Transverse colon (tissue), 4 donors: ENCODE data around the gene HECA. TPM values are rescaled to one million over a fixed set of nuclear protein-coding genes. Genes with fewer than 3 reads are reported as not detected.
A peak's percentile ranks its signal among the peaks of the same experiment; 100 is the strongest.

Source experiments
- DNase-seq: peaks from one replicate; pipeline ENCODE4 v3.0.0-alpha.2; 2019
- H3K27ac ChIP-seq, 4 donors: fragments of 200-600 bp; sonication (generic); 2 replicates each; pipeline ENCODE4 v1.5.1; 2016 to 2018; ENCODE audit warnings: inconsistent platforms in 4 of 4
- H3K27me3 ChIP-seq: fragments of 200-600 bp; sonication (generic); 2 replicates; pipeline ENCODE4 v1.5.1; 2017; ENCODE audit warnings: inconsistent platforms
- H3K36me3 ChIP-seq, 4 donors: fragments of 200-600 bp; sonication (generic); 2 replicates each; pipeline ENCODE4 v1.5.1; 2017 to 2019; ENCODE audit warnings: inconsistent platforms in 4 of 4
- H3K4me1 ChIP-seq, 4 donors: fragments of 200-600 bp; sonication (generic); 2 replicates each; pipeline ENCODE4 v1.5.1; 2017 to 2020; ENCODE audit warnings: inconsistent platforms in 4 of 4
- H3K4me3 ChIP-seq, 4 donors: fragments of 200-600 bp; sonication (generic); 1 replicate in 1 of 4; 2 replicates in 3 of 4; pipeline versions ENCODE4 v1.5.1 to v1.6.1; 2017 to 2019; ENCODE audit warnings: inconsistent platforms in 4 of 4
- H3K9me3 ChIP-seq, 2 donors: fragments of 200-600 bp; sonication (generic); 2 replicates each; pipeline ENCODE4 v1.5.1; 2017 to 2019; ENCODE audit warnings: inconsistent platforms in 2 of 2
- EP300 ChIP-seq: sonication (generic); formaldehyde crosslinking; IDR thresholded peaks from one replicate; pipeline ENCODE4 v1.6.1; 2017; ENCODE audit warnings: antibody characterized with exemption, low read depth
- POLR2A ChIP-seq: fragments of 450-650 bp; IDR thresholded peaks from one replicate; pipeline ENCODE4 v1.6.1; 2016; ENCODE audit warnings: antibody characterized with exemption, mild to moderate bottlenecking, moderate library complexity
- POLR2AphosphoS5 ChIP-seq, 3 donors: sonication (generic); formaldehyde crosslinking; IDR thresholded peaks; one replicate each; pipeline ENCODE4 v1.6.1; 2016; ENCODE audit warnings: antibody characterized with exemption in 3 of 3
- WGBS, 2 donors: methylation state at CpG; one replicate each; pipeline ENCODE4 v1.1.5; 2018; ENCODE audit warnings: low coverage in 1 of 2; 5-methylcytosine and 5-hydroxymethylcytosine counted together
- in situ Hi-C, 4 donors: fragments of 200-750 bp; cut with MboI; loops; one replicate each; pipeline versions ENCODE4 v1.15.0 to v1.15.1; 2017; ENCODE audit warnings: low sequenced_read_pairs in 3 of 4, low pct_ligation_motif_present in 1 of 4, low pct_unique_long_range_greater_than_20kb in 1 of 4
- intact Hi-C: fragments of 100-400 bp; cut with DNase I; formaldehyde crosslinking; loops from one replicate; pipeline ENCODE4 v1.15.1; 2023; ENCODE audit warnings: low total_unique reads
- total RNA-seq, 4 donors: library from RNA; depleted of rRNA; stranded (reverse); fragments of >200 nt; gene quantifications; one replicate each; pipeline ENCODE4 v1.1.0, GENCODE V29; 2016
- TF ChIP-seq, protein P1 (sequence below), 5 experiments: fragments of 200-600 bp in 3 of 5; fragments of 450-650 bp in 2 of 5; sonication (generic) in 3 of 5; IDR thresholded peaks; 1 replicate in 2 of 5; 2 replicates in 3 of 5; pipeline ENCODE4 v1.5.1; 2016 to 2017; ENCODE audit warnings: antibody characterized with exemption in 5 of 5, inconsistent platforms in 3 of 5, mild to moderate bottlenecking in 2 of 5, moderate library complexity in 1 of 5

The HECA gene
- total RNA-seq, 4 donors from 2014 or later, result 34.4 to 53.7 (median 45.5) TPM

DNA sequence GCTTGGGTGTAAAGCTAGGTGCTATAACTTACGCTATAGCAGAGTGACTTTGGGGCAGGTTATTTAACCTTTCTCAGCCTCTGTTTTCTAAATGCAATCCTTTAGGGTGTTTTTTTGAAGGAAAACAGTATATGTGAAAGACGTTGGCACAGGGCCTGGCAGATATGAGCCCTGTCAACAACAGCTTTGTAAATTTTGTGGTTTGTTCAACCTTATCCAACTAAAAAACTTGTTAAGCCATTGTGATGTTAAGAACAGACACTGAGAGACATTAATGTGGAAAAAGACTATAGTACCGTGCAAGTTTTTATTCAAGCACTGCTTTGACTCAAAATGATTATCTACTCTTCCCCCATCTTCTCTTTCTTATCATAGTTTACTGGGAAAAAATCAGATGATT lies 8.2 kb downstream of the HECA start:
- H3K4me1 ChIP-seq, result peaks cover 6 to 48% (median 21%) of the 10 kb centered on the region in 4 donors
- in situ Hi-C loops (no loop called here), intact Hi-C loops (no loop called here)
- no peaks in the 10 kb centered on the region for H3K9me3 ChIP-seq
- no peaks in the 10 kb centered on the region for H3K36me3 ChIP-seq
- TF ChIP-seq POLR2AphosphoS5 (IDR thresholded peaks at IDR 0.05) (no peak), EP300 (no peak), POLR2A (no peak)
- TF ChIP-seq, protein P1, sequence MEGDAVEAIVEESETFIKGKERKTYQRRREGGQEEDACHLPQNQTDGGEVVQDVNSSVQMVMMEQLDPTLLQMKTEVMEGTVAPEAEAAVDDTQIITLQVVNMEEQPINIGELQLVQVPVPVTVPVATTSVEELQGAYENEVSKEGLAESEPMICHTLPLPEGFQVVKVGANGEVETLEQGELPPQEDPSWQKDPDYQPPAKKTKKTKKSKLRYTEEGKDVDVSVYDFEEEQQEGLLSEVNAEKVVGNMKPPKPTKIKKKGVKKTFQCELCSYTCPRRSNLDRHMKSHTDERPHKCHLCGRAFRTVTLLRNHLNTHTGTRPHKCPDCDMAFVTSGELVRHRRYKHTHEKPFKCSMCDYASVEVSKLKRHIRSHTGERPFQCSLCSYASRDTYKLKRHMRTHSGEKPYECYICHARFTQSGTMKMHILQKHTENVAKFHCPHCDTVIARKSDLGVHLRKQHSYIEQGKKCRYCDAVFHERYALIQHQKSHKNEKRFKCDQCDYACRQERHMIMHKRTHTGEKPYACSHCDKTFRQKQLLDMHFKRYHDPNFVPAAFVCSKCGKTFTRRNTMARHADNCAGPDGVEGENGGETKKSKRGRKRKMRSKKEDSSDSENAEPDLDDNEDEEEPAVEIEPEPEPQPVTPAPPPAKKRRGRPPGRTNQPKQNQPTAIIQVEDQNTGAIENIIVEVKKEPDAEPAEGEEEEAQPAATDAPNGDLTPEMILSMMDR (IDR thresholded peaks at IDR 0.05), result no peak
- H3K27me3 ChIP-seq, result no peaks in the 10 kb centered on the region
- DNase-seq, result no peak
- no peak overlapping the region for H3K4me3 ChIP-seq
- H3K27ac ChIP-seq, result no peak overlapping the region
- WGBS, 2 donors, result 73% methylated on average over 3 of the region's 3 CpGs

DNA sequence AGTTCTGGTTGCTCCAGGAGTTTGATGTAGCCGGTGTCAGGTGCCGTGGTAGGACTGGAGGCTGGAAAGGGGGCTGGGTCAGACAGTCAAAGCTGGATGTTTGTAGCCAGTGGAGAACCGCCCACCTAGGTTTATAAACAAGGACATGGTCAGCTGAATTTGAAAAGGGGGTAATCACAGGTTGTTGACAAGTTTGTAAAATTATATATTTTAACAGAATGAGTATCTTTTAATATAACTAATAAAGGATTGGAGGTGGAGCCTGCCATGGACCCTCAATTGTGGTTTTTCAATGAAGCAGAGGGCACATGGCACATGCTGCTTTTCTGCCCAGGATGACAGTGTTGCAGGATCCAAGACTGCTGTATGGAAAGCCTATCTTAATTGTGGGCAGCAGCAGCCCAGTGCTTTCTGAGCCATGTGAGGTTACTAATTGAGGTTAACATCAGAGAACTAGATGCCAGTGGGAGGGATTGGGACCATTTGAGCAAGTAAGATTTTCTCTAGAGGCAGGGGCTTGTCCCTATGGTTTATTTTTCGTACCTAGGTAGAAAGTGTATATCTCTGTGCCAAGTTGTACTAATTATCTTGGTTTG lies 9.7 kb downstream of the HECA start:
- WGBS, 2 donors, result 80 to 86% methylated on average over 4 of the region's 4 CpGs

DNA sequence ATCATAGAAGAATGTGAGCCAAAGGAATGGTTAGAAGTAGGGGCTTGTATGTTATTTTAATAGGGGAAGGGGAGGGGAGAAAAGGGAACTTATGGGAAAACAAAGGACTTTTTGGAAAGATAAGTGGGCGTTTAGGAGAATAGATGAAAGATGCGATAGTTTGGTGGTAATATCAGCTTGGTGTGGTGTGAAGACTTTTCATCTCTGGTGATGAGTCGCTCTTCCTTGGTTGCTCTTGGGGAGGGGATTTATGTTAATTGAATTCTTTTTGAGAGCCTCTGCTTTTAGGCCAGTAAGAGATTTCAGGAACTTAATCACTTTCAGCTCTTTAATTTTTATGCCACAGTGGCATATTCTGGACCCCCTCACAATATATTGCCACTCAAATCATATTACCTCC lies 10.8 kb downstream of the HECA start:
- Histone ChIP-seq H3K9me3 (no peaks in the 10 kb centered on the region), H3K4me1 (peaks cover 25 to 59% (median 37%) of the 10 kb centered on the region in 4 donors), H3K4me3 (no peak overlapping the region), H3K27ac (no peak overlapping the region), H3K27me3 (no peaks in the 10 kb centered on the region), H3K36me3 (no peaks in the 10 kb centered on the region)
- 75 to 84% methylated on average over 3 of the region's 3 CpGs for WGBS, 2 donors
- DNase-seq, result no peak
- TF ChIP-seq POLR2AphosphoS5 (IDR thresholded peaks at IDR 0.05), result no peak
- TF ChIP-seq, protein P1 (IDR thresholded peaks at IDR 0.05), result no peak
- TF ChIP-seq POLR2A, result no peak
- TF ChIP-seq EP300, result no peak
- in situ Hi-C loops, result no loop called here
- intact Hi-C loops, result no loop called here

More for the DNA sequence above, 9.7 kb downstream of the HECA start:
- H3K27me3 ChIP-seq, result no peaks in the 10 kb centered on the region
- no peak for TF ChIP-seq POLR2AphosphoS5 (IDR thresholded peaks at IDR 0.05)
- TF ChIP-seq, protein P1 (IDR thresholded peaks at IDR 0.05), result no peak
- in situ Hi-C loops (no loop called here), intact Hi-C loops (no loop called here)
- H3K4me1 ChIP-seq, result peaks cover 21 to 49% (median 32%) of the 10 kb centered on the region in 4 donors
- no peak for DNase-seq
- H3K36me3 ChIP-seq, result no peaks in the 10 kb centered on the region
- H3K9me3 ChIP-seq, result no peaks in the 10 kb centered on the region
- no peak overlapping the region for H3K27ac ChIP-seq
- no peak overlapping the region for H3K4me3 ChIP-seq

DNA sequence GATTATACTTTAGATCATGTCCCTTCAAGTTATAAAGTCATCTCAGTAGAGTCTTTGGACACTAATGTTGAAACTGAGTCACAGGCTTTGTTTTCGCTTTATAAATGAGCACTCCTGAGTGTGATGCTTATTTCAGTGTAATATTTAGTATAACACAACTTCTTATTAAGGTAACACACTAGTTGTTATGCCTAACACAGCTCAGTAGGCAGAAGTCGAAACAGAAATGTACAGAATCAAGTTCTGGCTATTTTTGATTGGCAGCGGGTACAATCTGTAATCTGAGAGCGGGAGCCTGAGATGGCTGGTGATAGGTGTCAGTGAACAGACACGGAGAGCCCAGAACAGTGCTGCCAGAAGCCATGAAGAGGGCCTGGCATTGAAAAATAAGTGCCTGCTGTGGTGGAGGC lies 11.4 kb downstream of the HECA start:
- H3K27me3 ChIP-seq, result no peaks in the 10 kb centered on the region
- TF ChIP-seq POLR2AphosphoS5 (IDR thresholded peaks at IDR 0.05), result no peak
- no peak for TF ChIP-seq POLR2A
- TF ChIP-seq, protein P1 (IDR thresholded peaks at IDR 0.05), result no peak
- no peak for TF ChIP-seq EP300
- no peaks in the 10 kb centered on the region for H3K9me3 ChIP-seq
- no peak overlapping the region for H3K4me3 ChIP-seq
- peaks cover 25 to 66% (median 40%) of the 10 kb centered on the region in 4 donors for H3K4me1 ChIP-seq
- no peak for DNase-seq
- 84 to 86% methylated on average over 2 to 5 of the region's 5 CpGs for WGBS, 2 donors
- intact Hi-C loops, result no loop called here
- in situ Hi-C loops, result no loop called here
- no peaks in the 10 kb centered on the region for H3K36me3 ChIP-seq
- H3K27ac ChIP-seq, result peak overlapping the region in 2 of 4 donors; percentile 70 to 80
